ENCODE results near the gene CLCN2.

Gene CLCN2

GRCh38 chr3:184299488-184300377 is 61.7 kb downstream of the CLCN2 start:
- Histone ChIP-seq H3K36me3 (ENCODE audit: control insufficient read depth, insufficient read depth, low read length) (peaks cover 50% of the 10 kb centered on the region), H3K27ac (ENCODE audit: low read depth, low read length) (peak overlapping the region; percentile 83; the same call in 1 of the 2 replicates)

GRCh38 chr3:184298759-184299487 is 62.5 kb downstream of the CLCN2 start, which contains the start of gene PSMD2:
TSS of gene PSMD2 (plus strand) at chr3:184299241. CDS start at chr3:184299267, 26 bp downstream.
- peak within 1 kb of the TSS; percentile 98 for H3K4me3 ChIP-seq (ENCODE audit: low read depth, low read length)
- H3K27ac ChIP-seq (ENCODE audit: low read depth, low read length): peak within 1 kb of the TSS; percentile 83; the same call in 1 of the 2 replicates
- peaks cover 41% of the 10 kb centered on the region for H3K36me3 ChIP-seq (ENCODE audit: control insufficient read depth, insufficient read depth, low read length)
- no peaks in the 10 kb centered on the region for H3K27me3 ChIP-seq (ENCODE audit: control insufficient read depth, insufficient read depth, low read length)
- peaks cover 5% of the 10 kb centered on the region; the same call in 1 of the 2 replicates for H3K4me1 ChIP-seq (ENCODE audit: control insufficient read depth, insufficient read depth, low read length)
- H3K9me3 ChIP-seq (ENCODE audit: control insufficient read depth, insufficient read depth, low read depth, low read length): no peaks in the 10 kb centered on the region
- H3K9ac ChIP-seq (ENCODE audit: low read length): peak within 1 kb of the TSS; percentile 91

More at GRCh38 chr3:184299488-184300377, 61.7 kb downstream of the CLCN2 start:
- Histone ChIP-seq H3K9ac (ENCODE audit: low read length) (peak overlapping the region; percentile 91), H3K4me1 (ENCODE audit: control insufficient read depth, insufficient read depth, low read length) (peaks cover 5% of the 10 kb centered on the region; the same call in 1 of the 2 replicates), H3K4me3 (ENCODE audit: low read depth, low read length) (peak overlapping the region; percentile 98), H3K27me3 (ENCODE audit: control insufficient read depth, insufficient read depth, low read length) (no peaks in the 10 kb centered on the region), H3K9me3 (ENCODE audit: control insufficient read depth, insufficient read depth, low read depth, low read length) (no peaks in the 10 kb centered on the region)

GRCh38 chr3:184296616-184297015 is 64.8 kb downstream of the CLCN2 start:
- H3K4me3 ChIP-seq (ENCODE audit: low read depth, low read length): no peak overlapping the region
- H3K4me1 ChIP-seq (ENCODE audit: control insufficient read depth, insufficient read depth, low read length): peaks cover 5% of the 10 kb centered on the region; the same call in 1 of the 2 replicates

More at GRCh38 chr3:184296616-184297015, 64.8 kb downstream of the CLCN2 start:
- Histone ChIP-seq H3K36me3 (ENCODE audit: control insufficient read depth, insufficient read depth, low read length) (peaks cover 18% of the 10 kb centered on the region), H3K27ac (ENCODE audit: low read depth, low read length) (no peak overlapping the region), H3K9me3 (ENCODE audit: control insufficient read depth, insufficient read depth, low read depth, low read length) (no peaks in the 10 kb centered on the region), H3K27me3 (ENCODE audit: control insufficient read depth, insufficient read depth, low read length) (no peaks in the 10 kb centered on the region), H3K9ac (ENCODE audit: low read length) (no peak overlapping the region)
